ENCODE measurements around the gene FAM32A. TPM values are rescaled to one million over a fixed set of nuclear protein-coding genes. Genes with fewer than 3 reads are reported as not detected.

FAM32A gene
- total and polyA plus RNA-seq, 9 donors = 37.9 to 68.6 (median 46.5) TPM

- Histone ChIP-seq H3K4me3 (no peak overlapping the region), H3K4me1 (ENCODE audit: insufficient read depth) (no peaks in the 10 kb centered on the region), H3K9me3 (no peaks in the 10 kb centered on the region), H3K27me3 (no peaks in the 10 kb centered on the region), H3K36me3 (no peaks in the 10 kb centered on the region), H3K27ac (no peak overlapping the region)
- 82 to 87% (median 86%) methylated on average over 19 of the region's 19 CpGs for WGBS, 3 donors
- DNase-seq = no peak
- intact Hi-C loops (cut with DNase I) = no loop called here
- TF ChIP-seq CTCF (IDR thresholded peaks at IDR 0.05) = no peak
- TF ChIP-seq EP300 (IDR thresholded peaks at IDR 0.05) = no peak
- no peak for TF ChIP-seq POLR2A (IDR thresholded peaks at IDR 0.05)
These were observed 48.8 kb downstream of the FAM32A start for GRCh38 chr19:16233836-16234551.

DNA sequence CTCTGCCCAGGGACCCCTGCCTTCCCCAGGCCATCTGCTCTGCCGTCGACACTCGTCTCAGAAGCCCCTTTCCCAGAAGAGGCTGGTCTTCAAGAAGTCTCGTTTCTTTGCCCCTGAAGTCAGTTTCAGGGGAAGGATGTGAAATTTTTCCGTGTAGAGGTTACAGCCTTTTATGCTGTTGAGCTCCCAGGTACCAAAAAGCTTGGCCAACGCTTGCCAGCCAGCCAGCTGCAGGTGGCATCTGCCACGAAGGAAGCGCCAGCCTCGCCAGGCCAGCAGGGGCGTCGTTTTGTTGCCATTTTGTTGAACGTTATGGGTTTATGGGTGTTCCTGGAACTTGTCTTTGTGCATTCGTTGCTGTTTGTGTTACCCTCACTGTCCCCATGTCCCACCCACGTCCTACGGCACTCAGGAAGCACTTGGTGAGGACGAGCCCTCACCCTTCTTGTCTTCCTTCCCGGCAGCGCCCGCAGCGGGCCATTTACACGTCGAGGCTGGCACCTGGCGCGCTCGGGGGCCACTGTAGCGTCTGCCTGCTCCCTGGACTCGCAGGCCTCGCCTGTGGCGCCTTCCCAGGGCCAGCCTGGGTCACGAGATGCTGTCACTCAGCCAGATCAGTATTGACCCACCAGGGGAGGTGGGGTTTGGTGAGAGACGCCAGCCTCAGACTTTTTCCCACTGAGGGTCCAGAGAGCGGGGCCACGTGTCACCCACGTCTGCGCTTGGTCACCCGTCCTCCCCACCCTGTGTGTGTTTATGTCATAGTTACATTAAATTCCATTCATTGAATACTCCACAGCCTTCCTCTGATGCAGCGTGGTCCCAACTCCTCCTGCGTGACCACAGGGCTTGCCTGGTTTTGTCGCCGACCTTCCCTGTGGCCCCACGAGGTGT, 49.6 kb downstream of the FAM32A start:
- Histone ChIP-seq H3K9me3 (no peaks in the 10 kb centered on the region), H3K27me3 (no peaks in the 10 kb centered on the region), H3K4me3 (no peak overlapping the region), H3K4me1 (ENCODE audit: insufficient read depth) (no peaks in the 10 kb centered on the region), H3K36me3 (no peaks in the 10 kb centered on the region), H3K27ac (no peak overlapping the region)
- intact Hi-C loops (cut with DNase I) = no loop called here
- 88 to 92% (median 91%) methylated on average over 41 of the region's 41 CpGs for WGBS, 3 donors
- TF ChIP-seq EP300 (IDR thresholded peaks at IDR 0.05) (no peak), POLR2A (IDR thresholded peaks at IDR 0.05) (no peak), CTCF (IDR thresholded peaks at IDR 0.05) (no peak)
- no peak for DNase-seq

DNA sequence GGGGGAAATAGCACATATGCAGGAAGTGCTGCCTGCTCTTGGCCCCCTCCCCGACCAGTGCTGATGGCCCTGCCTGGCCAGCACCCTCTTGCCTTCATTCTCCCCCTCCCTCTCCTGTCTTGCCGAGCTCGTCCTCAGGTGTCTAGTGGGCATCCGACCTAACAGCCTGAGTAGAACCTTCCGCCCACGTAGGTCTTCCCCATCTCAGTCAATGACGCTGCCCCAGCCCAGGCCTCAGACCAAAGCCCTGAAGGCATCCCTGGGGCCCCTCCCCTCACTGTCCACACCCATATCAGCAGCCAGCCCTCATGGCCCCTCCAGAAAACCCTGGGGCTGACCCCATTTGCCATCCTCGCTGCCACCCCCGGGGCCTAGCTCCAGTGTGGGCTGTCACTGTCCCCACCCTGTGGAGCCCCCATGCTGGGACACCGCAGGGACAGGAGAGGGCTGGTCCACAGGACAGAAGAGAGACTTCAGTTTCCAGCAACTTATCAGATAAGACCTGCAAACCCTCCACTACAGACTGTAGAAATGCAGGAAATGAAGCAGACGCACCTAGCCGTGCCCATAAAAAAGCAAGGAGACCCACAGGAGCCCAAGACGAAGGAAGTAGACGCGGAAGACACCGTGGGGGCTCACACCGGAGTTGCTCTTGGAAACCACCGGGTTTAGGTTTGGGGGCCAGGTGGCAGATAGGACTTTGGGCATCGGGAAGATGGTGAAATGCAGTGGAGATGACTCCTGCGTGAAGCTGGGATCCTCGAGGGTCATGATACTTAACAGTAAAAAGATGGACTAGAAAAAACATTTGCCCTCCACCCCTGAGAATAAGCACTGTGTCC, 50.8 kb downstream of the FAM32A start:
- H3K27me3 ChIP-seq = no peaks in the 10 kb centered on the region
- intact Hi-C loops (cut with DNase I) = no loop called here
- DNase-seq = peak in 1 of 5 donors; percentile 11
- 88 to 91% (median 90%) methylated on average over 21 of the region's 21 CpGs for WGBS, 3 donors
- H3K36me3 ChIP-seq = no peaks in the 10 kb centered on the region
- no peak overlapping the region for H3K4me3 ChIP-seq
- H3K27ac ChIP-seq = no peak overlapping the region
- H3K9me3 ChIP-seq = no peaks in the 10 kb centered on the region
- H3K4me1 ChIP-seq (ENCODE audit: insufficient read depth) = no peaks in the 10 kb centered on the region
- TF ChIP-seq EP300 (IDR thresholded peaks at IDR 0.05) (no peak), CTCF (IDR thresholded peaks at IDR 0.05) (no peak), POLR2A (IDR thresholded peaks at IDR 0.05) (no peak)

Small RNAs within 50 kb of the gene (small RNA-seq; reads per million reads assigned to genes)
- gene RF00017 = not detected

Other genes starting within 250 kb of the FAM32A start
- gene OR10H4, start 236.4 kb upstream of the FAM32A start, total RNA-seq = not detected
- not detected for gene OR10H4, start 236.4 kb upstream of the FAM32A start, polyA plus RNA-seq
- gene TPM4, start 108.9 kb upstream of the FAM32A start, total RNA-seq = 100 to 1,000 TPM; 286 to 642 (median 554) TPM
- gene TPM4, start 108.9 kb upstream of the FAM32A start, polyA plus RNA-seq = 100 to 1,000 TPM; 347 to 664 TPM
- 10 to 100 TPM; 17.2 to 70.5 (median 52.9) TPM for gene RAB8A, start 73.5 kb upstream of the FAM32A start, total RNA-seq
- gene RAB8A, start 73.5 kb upstream of the FAM32A start, polyA plus RNA-seq = 100 to 1,000 TPM in 1 of 2 donors, 10 to 100 TPM in 1; 23.8 to 114 TPM
- 1 to 10 TPM in 2 of 7 donors, under 1 TPM in 5; 0.20 to 1.3 (median 0.31) TPM for gene HSH2D, start 41.7 kb upstream of the FAM32A start, total RNA-seq
- under 1 TPM; 0.21 to 0.68 TPM for gene HSH2D, start 41.7 kb upstream of the FAM32A start, polyA plus RNA-seq
- not detected for gene CIB3, start 11.9 kb upstream of the FAM32A start, total RNA-seq
- not detected for gene CIB3, start 11.9 kb upstream of the FAM32A start, polyA plus RNA-seq
- 10 to 100 TPM; 28.4 to 81.7 (median 59.3) TPM for gene AP1M1, start 12.5 kb downstream of the FAM32A start, total RNA-seq
- gene AP1M1, start 12.5 kb downstream of the FAM32A start, polyA plus RNA-seq = 10 to 100 TPM; 38.9 to 42.6 TPM
- gene KLF2, start 139.4 kb downstream of the FAM32A start, total RNA-seq = 100 to 1,000 TPM in 3 of 7 donors, 10 to 100 TPM in 4; 69.5 to 399 (median 97.8) TPM
- 10 to 100 TPM; 48.3 to 48.7 TPM for gene KLF2, start 139.4 kb downstream of the FAM32A start, polyA plus RNA-seq

All from ovary (tissue), 9 donors.